Activated CD4-positive, alpha-beta T cell treated with anti-CD3 and anti-CD28 coated beads, Interleukin-10, Interleukin-2, amounts not matched to agents 100 ng/mL and 50 ng/mL, durations not matched to agents 16 hours and 8 hours (primary cell): ENCODE results near the gene MXRA8.

Experiments used
- DNase-seq: peaks from one replicate; pipeline ENCODE4 v3.0.0-alpha.2; 2020

MXRA8 gene

GRCh38 chr1:1333551-1334241 lies 24.7 kb downstream of the MXRA8 start:
- no peak for DNase-seq

- DNase-seq, result no peak
Measured at GRCh38 chr1:1332774-1333480, 25.4 kb downstream of the MXRA8 start.

GRCh38 chr1:1332031-1332755 lies 26.2 kb downstream of the MXRA8 start:
- no peak for DNase-seq

GRCh38 chr1:1331068-1331965 lies 27.0 kb downstream of the MXRA8 start, which contains the start of gene TAS1R3:
Gene TAS1R3, plus strand, starts transcription at chr1:1331280. Its CDS starts 66 bp downstream, at chr1:1331346.
- DNase-seq, result no peak

- DNase-seq, result no peak
Measured at GRCh38 chr1:1330366-1331067, 27.8 kb downstream of the MXRA8 start.

- no peak for DNase-seq
Measured at GRCh38 chr1:1329304-1330210, 28.8 kb downstream of the MXRA8 start.

GRCh38 chr1:1328254-1328653 lies 30.1 kb downstream of the MXRA8 start:
- no peak for DNase-seq

GRCh38 chr1:1327291-1327690 lies 31.1 kb downstream of the MXRA8 start:
- no peak for DNase-seq

- no peak for DNase-seq
Measured at GRCh38 chr1:1326075-1326605, 32.2 kb downstream of the MXRA8 start.

GRCh38 chr1:1325288-1326074 lies 32.9 kb downstream of the MXRA8 start:
- no peak for DNase-seq

- peak; percentile 97 for DNase-seq
Measured at GRCh38 chr1:1324524-1325287, 33.6 kb downstream of the MXRA8 start, which contains the start of the genes CPTP and INTS11. Gene CPTP, plus strand, starts transcription at chr1:1324802. Its CDS starts 2,109 bp downstream, at chr1:1326911. Gene INTS11, minus strand, starts transcription at chr1:1324660. Its CDS starts 52 bp downstream, at chr1:1324608.

GRCh38 chr1:1324084-1324523 lies 34.3 kb downstream of the MXRA8 start:
- no peak for DNase-seq

GRCh38 chr1:1322952-1323351 lies 35.4 kb downstream of the MXRA8 start:
- DNase-seq, result no peak

- no peak for DNase-seq
Measured at GRCh38 chr1:1322418-1322817, 35.9 kb downstream of the MXRA8 start.

- no peak for DNase-seq
Measured at GRCh38 chr1:1321477-1321876, 36.9 kb downstream of the MXRA8 start.

- no peak for DNase-seq
Measured at GRCh38 chr1:1320666-1321448, 37.5 kb downstream of the MXRA8 start.

- DNase-seq, result no peak
Measured at GRCh38 chr1:1319646-1319941, 38.8 kb downstream of the MXRA8 start.
